ENCODE measurements around the gene MORF4L2.

DNA sequence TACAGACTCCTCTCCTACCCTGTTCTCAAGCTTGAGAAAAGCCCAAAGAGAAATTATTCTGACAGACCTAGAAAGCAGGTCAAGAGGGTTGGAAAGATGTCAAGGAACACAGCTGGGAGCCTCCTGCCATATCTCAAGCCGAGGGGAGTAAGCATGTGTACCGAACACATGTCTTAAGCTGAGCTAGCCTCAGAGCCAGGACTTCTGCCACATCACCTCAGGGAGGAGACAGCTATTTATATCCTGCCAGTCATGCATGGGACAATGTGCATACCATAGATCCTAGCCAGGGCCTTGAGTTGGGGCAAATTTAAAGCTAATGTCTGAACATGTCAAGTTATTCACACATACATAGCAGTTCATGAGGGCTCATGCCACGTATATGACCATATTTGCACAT lies 36.0 kb upstream of the MORF4L2 start:
- TF ChIP-seq, protein P1, sequence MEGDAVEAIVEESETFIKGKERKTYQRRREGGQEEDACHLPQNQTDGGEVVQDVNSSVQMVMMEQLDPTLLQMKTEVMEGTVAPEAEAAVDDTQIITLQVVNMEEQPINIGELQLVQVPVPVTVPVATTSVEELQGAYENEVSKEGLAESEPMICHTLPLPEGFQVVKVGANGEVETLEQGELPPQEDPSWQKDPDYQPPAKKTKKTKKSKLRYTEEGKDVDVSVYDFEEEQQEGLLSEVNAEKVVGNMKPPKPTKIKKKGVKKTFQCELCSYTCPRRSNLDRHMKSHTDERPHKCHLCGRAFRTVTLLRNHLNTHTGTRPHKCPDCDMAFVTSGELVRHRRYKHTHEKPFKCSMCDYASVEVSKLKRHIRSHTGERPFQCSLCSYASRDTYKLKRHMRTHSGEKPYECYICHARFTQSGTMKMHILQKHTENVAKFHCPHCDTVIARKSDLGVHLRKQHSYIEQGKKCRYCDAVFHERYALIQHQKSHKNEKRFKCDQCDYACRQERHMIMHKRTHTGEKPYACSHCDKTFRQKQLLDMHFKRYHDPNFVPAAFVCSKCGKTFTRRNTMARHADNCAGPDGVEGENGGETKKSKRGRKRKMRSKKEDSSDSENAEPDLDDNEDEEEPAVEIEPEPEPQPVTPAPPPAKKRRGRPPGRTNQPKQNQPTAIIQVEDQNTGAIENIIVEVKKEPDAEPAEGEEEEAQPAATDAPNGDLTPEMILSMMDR (conservative IDR thresholded peaks at IDR 0.05; ENCODE audit: low read depth in 2 of 2), result no peak
- TF ChIP-seq POLR2AphosphoS5 (IDR thresholded peaks at IDR 0.05; ENCODE audit: low read depth) (no peak), EZH2phosphoT487 (IDR thresholded peaks at IDR 0.05; ENCODE audit: unreplicated experiment) (no peak), ETS1 (IDR thresholded peaks at IDR 0.05) (no peak), EZH2 (IDR thresholded peaks at IDR 0.05; ENCODE audit: low read depth, unreplicated experiment) (no peak), STAT1 (IDR thresholded peaks at IDR 0.05; ENCODE audit: unreplicated experiment) (no peak)
- TF ChIP-seq, protein P2, sequence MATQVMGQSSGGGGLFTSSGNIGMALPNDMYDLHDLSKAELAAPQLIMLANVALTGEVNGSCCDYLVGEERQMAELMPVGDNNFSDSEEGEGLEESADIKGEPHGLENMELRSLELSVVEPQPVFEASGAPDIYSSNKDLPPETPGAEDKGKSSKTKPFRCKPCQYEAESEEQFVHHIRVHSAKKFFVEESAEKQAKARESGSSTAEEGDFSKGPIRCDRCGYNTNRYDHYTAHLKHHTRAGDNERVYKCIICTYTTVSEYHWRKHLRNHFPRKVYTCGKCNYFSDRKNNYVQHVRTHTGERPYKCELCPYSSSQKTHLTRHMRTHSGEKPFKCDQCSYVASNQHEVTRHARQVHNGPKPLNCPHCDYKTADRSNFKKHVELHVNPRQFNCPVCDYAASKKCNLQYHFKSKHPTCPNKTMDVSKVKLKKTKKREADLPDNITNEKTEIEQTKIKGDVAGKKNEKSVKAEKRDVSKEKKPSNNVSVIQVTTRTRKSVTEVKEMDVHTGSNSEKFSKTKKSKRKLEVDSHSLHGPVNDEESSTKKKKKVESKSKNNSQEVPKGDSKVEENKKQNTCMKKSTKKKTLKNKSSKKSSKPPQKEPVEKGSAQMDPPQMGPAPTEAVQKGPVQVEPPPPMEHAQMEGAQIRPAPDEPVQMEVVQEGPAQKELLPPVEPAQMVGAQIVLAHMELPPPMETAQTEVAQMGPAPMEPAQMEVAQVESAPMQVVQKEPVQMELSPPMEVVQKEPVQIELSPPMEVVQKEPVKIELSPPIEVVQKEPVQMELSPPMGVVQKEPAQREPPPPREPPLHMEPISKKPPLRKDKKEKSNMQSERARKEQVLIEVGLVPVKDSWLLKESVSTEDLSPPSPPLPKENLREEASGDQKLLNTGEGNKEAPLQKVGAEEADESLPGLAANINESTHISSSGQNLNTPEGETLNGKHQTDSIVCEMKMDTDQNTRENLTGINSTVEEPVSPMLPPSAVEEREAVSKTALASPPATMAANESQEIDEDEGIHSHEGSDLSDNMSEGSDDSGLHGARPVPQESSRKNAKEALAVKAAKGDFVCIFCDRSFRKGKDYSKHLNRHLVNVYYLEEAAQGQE (IDR thresholded peaks at IDR 0.05; ENCODE audit: unreplicated experiment), result no peak
- TF ChIP-seq, protein P3, sequence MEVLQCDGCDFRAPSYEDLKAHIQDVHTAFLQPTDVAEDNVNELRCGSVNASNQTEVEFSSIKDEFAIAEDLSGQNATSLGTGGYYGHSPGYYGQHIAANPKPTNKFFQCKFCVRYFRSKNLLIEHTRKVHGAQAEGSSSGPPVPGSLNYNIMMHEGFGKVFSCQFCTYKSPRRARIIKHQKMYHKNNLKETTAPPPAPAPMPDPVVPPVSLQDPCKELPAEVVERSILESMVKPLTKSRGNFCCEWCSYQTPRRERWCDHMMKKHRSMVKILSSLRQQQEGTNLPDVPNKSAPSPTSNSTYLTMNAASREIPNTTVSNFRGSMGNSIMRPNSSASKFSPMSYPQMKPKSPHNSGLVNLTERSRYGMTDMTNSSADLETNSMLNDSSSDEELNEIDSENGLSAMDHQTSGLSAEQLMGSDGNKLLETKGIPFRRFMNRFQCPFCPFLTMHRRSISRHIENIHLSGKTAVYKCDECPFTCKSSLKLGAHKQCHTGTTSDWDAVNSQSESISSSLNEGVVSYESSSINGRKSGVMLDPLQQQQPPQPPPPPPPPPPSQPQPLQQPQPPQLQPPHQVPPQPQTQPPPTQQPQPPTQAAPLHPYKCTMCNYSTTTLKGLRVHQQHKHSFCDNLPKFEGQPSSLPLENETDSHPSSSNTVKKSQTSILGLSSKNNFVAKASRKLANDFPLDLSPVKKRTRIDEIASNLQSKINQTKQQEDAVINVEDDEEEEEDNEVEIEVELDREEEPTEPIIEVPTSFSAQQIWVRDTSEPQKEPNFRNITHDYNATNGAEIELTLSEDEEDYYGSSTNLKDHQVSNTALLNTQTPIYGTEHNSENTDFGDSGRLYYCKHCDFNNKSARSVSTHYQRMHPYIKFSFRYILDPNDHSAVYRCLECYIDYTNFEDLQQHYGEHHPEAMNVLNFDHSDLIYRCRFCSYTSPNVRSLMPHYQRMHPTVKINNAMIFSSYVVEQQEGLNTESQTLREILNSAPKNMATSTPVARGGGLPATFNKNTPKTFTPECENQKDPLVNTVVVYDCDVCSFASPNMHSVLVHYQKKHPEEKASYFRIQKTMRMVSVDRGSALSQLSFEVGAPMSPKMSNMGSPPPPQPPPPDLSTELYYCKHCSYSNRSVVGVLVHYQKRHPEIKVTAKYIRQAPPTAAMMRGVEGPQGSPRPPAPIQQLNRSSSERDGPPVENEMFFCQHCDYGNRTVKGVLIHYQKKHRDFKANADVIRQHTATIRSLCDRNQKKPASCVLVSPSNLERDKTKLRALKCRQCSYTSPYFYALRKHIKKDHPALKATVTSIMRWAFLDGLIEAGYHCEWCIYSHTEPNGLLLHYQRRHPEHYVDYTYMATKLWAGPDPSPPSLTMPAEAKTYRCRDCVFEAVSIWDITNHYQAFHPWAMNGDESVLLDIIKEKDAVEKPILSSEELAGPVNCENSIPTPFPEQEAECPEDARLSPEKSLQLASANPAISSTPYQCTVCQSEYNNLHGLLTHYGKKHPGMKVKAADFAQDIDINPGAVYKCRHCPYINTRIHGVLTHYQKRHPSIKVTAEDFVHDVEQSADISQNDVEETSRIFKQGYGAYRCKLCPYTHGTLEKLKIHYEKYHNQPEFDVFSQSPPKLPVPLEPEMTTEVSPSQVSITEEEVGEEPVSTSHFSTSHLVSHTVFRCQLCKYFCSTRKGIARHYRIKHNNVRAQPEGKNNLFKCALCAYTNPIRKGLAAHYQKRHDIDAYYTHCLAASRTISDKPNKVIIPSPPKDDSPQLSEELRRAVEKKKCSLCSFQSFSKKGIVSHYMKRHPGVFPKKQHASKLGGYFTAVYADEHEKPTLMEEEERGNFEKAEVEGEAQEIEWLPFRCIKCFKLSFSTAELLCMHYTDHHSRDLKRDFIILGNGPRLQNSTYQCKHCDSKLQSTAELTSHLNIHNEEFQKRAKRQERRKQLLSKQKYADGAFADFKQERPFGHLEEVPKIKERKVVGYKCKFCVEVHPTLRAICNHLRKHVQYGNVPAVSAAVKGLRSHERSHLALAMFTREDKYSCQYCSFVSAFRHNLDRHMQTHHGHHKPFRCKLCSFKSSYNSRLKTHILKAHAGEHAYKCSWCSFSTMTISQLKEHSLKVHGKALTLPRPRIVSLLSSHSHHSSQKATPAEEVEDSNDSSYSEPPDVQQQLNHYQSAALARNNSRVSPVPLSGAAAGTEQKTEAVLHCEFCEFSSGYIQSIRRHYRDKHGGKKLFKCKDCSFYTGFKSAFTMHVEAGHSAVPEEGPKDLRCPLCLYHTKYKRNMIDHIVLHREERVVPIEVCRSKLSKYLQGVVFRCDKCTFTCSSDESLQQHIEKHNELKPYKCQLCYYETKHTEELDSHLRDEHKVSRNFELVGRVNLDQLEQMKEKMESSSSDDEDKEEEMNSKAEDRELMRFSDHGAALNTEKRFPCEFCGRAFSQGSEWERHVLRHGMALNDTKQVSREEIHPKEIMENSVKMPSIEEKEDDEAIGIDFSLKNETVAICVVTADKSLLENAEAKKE (CRISPR knock-in tag; IDR thresholded peaks at IDR 0.05), result no peak

Data from GM23338 (cell line).